ENCODE data around the gene PLEKHG4B.
A peak's percentile ranks its signal among the peaks of the same experiment; 100 is the strongest.
"Not testable (repeated sequence)": the region's sequence is repeated elsewhere in the genome, so short reads cannot be mapped to it uniquely, and the experiment has no call there.

The PLEKHG4B gene

GRCh38 chr5:187042-187431, 95.1 kb downstream of the PLEKHG4B start:
- no peak for DNase-seq (ENCODE audit: low read depth in 2 of 2)

- no peak for DNase-seq (ENCODE audit: low read depth in 2 of 2)
Measured at GRCh38 chr5:187617-188451, 95.9 kb downstream of the PLEKHG4B start.

- peak; percentile 76 to 88 for DNase-seq (ENCODE audit: low read depth in 2 of 2)
Measured at GRCh38 chr5:188488-189481, 96.8 kb downstream of the PLEKHG4B start.

GRCh38 chr5:189486-189885, 97.5 kb downstream of the PLEKHG4B start:
- no peak for DNase-seq (ENCODE audit: low read depth in 2 of 2)

GRCh38 chr5:189976-190365, 98.0 kb downstream of the PLEKHG4B start:
- DNase-seq (ENCODE audit: low read depth in 2 of 2), result no peak

- no peak for DNase-seq (ENCODE audit: low read depth in 2 of 2)
Measured at GRCh38 chr5:190366-191035, 98.5 kb downstream of the PLEKHG4B start.

GRCh38 chr5:191036-191948, 99.3 kb downstream of the PLEKHG4B start, which contains the start of gene LRRC14B:
Gene LRRC14B, plus strand, starts transcription at chr5:191495. Its CDS starts 44 bp downstream, at chr5:191539.
- no peak for DNase-seq (ENCODE audit: low read depth in 2 of 2)

GRCh38 chr5:191949-192690, 100.2 kb downstream of the PLEKHG4B start:
- no peak for DNase-seq (ENCODE audit: low read depth in 2 of 2)

GRCh38 chr5:192691-192969, 100.7 kb downstream of the PLEKHG4B start:
- no peak for DNase-seq (ENCODE audit: low read depth in 2 of 2)

- DNase-seq (ENCODE audit: low read depth in 2 of 2), result no peak
Measured at GRCh38 chr5:192970-193831, 101.2 kb downstream of the PLEKHG4B start.

- no peak for DNase-seq (ENCODE audit: low read depth in 2 of 2)
Measured at GRCh38 chr5:194102-194501, 102.1 kb downstream of the PLEKHG4B start.

- DNase-seq (ENCODE audit: low read depth in 2 of 2), result no peak
Measured at GRCh38 chr5:194603-195209, 102.7 kb downstream of the PLEKHG4B start.

- no peak for DNase-seq (ENCODE audit: low read depth in 2 of 2)
Measured at GRCh38 chr5:195401-196160, 103.6 kb downstream of the PLEKHG4B start.

GRCh38 chr5:196350-196749, 104.4 kb downstream of the PLEKHG4B start:
- DNase-seq (ENCODE audit: low read depth in 2 of 2), result no peak

- DNase-seq (ENCODE audit: low read depth in 2 of 2), result not testable (repeated sequence)
Measured at GRCh38 chr5:197031-197430, 105.1 kb downstream of the PLEKHG4B start.

- DNase-seq (ENCODE audit: low read depth in 2 of 2), result no peak
Measured at GRCh38 chr5:197892-198489, 106.0 kb downstream of the PLEKHG4B start.

- no peak for DNase-seq (ENCODE audit: low read depth in 2 of 2)
Measured at GRCh38 chr5:198516-199196, 106.7 kb downstream of the PLEKHG4B start.

Measured in stimulated activated CD4-positive, alpha-beta T cell treated with anti-CD3 and anti-CD28 coated beads, Interleukin-12 subunit alpha, Interleukin-12 subunit beta, amount 100 ng/mL, for 24 hours (primary cell).